Amygdala (tissue), 56 donors: ENCODE measurements around the gene MZT2A.
A peak's percentile ranks its signal among the peaks of the same experiment; 100 is the strongest.
"Not testable (repeated sequence)": the region's sequence is repeated elsewhere in the genome, so short reads cannot be mapped to it uniquely, and the experiment has no call there.

ENCODE experiments used
- DNase-seq, 56 donors: peaks; one replicate each; lab custom pipeline; 2025; lab: John Stamatoyannopoulos, UW

The MZT2A gene

DNA sequence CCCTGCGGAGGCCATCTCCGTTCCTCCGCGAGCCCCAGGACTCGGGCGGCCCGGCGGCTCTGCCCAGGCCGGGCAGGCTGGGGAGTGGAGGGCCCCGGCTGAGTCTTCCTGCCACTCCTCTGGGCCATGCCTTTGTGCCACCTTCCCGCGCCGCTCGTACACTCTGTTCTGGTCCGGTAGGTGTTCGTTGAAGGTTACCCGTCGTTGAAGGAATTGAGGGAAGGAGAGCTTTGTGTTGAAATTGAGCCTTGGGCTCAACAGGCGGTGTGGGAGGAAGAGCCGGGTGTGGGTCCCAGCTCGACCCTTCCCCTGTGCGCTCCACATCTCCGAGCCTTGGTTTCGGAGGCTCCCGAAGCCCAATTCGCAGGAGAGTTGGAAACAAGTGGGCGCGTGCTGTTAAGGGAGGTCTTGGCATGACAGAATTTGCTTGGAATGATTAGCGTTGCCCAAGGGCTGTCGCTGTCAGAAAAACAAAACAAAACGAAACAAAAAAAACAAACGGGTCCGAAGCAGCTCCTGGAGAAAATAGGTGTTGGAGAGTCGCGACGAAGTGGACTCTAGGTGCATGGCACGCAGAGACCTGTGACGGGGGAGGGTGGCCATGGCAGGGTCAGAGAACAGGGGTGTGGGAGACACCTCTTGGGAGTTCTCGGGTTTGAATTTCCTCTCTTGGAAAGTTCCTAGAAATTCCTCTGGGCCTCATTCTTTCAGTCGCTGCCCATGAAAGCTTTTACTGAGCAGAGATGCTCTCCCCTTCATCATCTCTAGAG is 1.2 kb upstream of the MZT2A start:
- DNase-seq, result peak in 2 of 56 donors; percentile 45 to 58

DNA sequence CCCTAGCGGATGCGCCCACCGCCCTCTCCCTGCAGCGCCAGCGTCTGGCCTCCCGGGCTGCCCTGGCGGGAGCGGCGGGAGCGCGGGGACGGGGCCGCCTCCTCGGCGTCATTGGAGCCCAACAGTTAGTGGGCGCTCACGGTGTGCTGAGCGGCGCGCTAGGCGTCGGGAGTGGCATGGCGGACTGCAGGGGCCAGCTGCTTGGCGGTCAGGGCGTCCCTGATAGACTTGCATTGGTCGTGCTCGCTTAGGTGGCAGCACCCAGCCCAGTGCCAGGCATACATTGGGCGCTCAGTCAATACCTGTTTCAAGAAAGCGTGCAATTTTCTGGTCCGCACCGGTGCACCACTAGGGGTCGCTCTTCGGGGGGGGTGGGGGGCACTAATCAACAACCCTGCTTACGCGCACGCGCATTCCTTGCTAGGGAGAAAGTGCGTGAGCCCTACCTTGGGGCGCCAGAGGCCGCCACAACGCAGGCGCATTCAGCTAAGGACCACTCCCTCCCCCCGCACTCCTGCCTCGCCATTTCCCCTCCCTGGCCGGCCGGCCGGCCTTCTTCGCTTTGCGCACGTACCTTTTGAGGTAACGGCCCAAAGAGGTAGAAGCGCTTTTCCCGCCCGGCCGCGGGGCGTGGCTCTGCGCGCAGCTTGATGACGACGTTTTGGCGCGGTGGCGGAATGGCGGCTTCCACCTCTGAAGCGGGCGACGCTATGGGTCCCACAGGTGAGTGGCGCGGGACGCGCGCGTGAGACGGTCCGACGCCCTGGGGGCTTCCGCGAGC is 411 bp upstream of the MZT2A start:
- peak; percentile 39 to 93 (median 78) for DNase-seq

DNA sequence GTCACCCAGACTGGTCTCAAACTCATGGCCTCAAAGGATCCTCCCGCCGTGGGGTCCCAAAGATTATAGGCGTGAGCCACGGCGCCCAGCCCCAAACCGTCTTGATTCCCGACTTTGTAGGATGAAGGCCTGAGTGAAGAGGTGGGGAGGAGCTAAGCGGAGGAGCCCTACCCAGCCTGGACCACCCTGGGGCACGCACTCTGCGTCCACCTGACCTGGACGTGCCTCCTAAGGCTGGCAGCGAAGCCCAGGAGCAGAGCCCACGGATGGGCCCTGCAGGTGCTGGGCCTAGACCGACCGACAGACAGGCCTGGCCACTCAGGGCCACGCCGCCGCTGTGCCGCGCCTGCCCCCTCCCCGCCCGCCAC is 744 bp downstream of the MZT2A start:
- peak in 3 of 56 donors; percentile 2 to 31 (median 20) for DNase-seq

DNA sequence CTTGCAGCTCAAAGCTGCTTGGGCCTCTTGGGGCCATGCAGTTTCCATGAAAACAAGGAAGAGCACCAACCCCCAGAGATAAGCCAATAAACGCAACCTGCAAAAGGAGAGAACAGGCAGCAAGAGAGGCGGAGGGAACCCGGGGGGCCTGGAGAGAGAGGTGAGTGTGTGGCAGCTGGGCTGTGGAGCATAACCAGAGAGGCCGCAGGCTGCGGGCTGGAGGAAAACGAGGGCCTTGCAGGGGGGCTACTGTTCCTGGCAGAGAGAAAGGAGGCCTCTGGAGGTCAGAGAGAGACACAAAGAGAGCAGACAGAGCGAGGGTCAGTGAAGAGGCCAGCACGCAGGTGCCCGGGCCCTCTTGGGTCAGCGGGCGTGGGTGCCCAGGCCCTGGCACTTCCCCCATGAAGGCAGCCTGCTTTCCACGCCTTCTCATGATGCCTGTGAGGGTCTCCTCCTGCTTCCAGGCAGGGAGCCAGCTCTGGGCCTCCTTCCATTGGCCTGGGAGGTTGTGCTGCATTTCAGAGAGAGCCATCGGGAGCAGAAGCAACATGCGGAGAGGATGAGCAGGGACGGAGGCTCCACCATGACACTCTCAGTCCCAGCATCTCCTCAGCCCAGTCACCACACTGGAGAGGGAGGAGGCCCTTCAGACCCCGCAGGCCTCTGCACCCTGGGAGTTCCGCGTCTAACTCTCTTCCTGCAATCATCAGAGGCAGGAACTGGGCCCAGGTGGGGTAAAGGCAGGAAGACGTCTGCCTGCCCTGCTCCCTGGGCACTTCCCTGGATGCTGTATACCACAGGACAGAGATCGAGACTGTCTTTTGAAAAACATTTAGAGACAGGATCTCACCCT is 1.4 kb downstream of the MZT2A start:
- DNase-seq, result peak in 13 of 56 donors; percentile 3 to 31 (median 13)

DNA sequence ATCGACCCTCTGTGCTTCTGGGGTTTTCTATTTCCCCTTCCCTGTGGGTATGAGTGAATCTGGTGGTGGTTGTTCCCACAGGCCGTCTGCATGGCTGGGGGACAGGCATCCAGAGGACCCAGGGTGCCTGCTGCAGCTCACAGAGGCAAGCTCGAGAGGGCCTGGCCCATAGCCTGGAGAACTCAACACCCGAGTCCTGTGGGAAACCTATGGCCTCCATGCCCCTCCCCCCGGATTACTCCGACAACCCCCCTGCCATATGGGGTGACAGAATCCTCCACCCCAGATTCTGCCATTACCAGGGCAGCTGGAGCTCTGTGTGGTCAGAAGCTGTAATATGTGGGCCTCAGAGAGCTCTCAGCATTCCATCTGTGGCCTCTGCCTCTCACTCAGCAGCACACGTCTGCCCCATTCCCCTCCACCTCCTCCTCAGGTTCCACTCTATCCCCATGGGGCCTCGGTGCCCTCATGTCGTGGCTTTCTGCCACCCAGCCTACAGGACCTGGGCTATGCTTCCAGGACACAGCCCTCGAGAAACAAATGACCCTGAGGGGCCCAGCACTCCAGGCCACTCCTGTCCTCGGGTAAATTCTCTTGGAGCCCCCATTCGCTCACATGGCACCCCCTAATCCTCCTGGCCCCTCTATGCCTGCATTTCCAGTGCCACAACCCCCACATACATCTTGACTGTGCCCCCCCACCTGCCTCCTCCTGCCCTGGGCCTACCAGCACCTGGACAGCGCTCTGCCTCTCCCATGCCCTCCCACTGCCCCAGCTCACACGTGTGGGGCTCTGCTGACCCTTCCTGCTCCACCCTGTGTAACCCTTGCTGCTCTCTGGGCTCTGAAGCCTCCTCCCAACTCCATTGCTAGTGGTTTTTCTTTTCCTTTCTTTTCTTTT is 3.6 kb downstream of the MZT2A start:
- no peak for DNase-seq

DNA sequence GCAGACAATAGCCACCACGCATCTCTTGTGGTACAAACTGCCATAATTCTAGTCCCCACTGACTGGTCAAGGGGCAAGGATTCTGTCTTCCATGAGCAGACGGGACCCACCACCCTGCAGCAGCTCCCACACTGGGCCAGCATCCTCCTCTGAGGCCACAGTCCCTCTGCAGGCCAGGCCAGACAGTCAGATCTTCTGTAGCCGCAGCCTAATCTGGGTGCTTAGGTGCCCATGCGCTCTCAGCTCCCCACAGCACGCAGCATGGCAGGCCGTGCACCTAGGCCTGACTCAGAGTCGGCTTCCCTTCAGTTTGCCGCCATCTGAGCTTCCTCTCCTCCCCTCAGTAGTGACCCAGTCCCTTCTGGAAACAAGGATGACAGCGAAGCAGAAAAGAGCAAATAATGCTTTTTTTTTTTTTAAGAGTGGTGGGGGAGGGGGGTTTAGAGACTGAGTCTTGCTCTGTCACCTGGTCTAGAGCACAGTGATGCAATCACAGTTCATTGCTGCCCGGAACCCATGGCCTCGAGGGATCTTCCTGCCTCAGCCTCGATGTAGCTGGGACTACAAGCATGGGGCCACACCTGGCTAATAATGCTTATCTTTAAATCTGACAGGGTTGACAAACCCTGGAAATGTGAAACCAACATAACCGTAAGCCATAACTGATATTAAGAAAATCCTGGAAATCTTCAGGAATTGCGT is 5.8 kb downstream of the MZT2A start:
- not testable (repeated sequence) for DNase-seq

DNA sequence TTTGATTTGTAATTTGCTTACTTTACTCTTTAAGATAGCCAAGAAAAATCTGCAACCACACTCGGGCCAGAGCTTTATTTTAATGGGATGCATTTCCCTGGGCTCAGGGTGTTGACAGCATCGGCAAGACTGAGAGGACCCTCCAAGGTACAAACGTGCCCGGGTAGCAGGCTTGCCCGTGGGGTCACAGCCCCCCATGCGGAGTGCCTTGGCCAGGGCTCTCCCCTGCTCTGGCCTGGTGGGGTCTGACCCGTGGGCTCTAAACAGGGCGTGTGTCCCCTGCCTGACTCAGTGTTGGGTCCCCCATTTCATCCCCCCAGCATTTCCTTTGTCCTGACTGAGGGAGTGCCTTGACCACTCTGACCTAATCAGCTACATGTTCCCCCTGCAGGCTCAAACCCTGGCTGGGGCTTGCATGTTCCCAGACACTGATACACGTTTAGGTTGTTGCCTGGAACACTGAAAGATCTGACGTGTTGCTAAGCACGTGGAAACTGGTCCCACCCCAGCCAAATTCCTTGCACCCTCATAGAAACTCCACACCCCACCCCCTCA is 7.2 kb downstream of the MZT2A start:
- not testable (repeated sequence) for DNase-seq

DNA sequence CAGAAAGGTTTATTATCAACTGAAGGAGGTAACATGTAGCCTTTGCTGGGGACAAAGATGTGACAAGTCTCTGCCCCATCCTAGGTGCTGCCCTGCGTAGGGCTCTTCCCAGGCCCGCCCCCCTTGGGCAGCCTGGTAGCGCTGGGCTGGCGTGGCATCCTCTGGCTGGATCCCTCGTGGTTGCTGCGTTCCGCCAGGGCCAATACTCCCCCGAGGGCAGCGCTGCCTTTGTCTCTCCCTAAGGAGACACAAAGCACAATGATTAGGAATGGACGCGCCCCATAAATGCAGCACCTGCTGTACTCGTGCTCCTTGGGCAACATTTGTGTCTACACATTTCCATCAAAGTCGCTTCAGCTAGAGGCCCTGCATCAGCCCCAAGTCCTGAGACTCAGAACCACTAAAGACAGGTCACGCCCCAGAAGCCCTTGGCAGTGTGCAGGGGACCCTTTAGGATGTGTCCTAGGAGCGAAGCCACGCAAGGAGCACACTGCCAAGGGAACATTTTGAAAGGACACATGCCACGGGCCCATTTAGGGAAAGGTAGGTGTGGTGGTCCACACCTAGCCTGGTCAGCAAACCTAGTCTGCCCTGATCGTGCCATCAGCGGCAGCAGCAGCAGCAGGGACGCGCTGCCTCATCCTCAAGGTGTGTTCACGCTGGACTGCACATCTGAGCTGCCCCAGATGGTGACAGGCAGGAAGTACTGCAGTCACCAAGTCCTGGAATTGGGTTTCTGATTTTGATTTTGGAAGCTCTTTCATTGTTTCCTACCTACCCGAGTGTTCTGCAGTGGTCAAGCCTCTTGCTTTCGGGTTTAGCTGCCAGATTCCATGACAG is 8.0 kb downstream of the MZT2A start:
- DNase-seq, result not testable (repeated sequence)

DNA sequence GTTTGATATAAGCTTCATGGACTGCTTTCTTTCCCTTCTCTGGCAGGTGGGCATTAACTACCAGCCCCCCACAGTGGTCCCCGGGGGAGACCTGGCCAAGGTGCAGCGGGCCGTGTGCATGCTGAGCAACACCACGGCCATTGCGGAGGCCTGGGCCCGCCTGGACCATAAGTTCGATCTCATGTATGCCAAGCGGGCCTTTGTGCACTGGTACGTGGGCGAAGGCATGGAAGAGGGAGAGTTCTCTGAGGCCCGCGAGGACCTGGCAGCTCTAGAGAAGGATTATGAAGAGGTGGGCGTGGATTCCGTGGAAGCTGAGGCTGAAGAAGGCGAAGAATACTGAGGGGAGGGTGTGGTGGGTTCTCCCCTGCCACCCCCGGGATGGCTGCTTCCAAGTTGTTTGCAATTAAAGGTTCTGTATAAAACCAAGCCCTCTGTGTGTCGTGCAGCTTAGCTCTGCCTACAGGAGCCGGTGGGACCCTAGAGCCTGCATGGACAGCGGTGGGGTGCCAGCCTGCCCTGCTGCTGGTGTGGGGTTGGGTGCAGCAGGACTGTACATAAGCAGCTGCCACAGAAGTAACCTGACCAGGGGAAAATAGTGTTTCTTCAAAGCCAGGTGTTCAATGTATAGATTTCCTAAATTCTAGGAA is 9.6 kb downstream of the MZT2A start:
- not testable (repeated sequence) for DNase-seq

DNA sequence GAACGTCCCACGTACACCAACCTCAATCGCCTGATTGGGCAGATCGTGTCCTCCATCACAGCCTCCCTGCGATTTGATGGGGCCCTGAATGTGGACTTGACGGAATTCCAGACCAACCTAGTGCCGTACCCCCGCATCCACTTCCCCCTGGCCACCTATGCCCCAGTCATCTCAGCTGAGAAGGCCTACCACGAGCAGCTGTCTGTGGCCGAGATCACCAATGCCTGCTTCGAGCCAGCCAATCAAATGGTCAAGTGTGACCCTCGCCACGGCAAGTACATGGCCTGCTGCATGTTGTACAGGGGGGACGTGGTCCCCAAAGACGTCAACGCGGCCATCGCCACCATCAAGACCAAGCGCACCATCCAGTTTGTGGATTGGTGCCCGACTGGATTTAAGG is 11.8 kb downstream of the MZT2A start:
- not testable (repeated sequence) for DNase-seq

DNA sequence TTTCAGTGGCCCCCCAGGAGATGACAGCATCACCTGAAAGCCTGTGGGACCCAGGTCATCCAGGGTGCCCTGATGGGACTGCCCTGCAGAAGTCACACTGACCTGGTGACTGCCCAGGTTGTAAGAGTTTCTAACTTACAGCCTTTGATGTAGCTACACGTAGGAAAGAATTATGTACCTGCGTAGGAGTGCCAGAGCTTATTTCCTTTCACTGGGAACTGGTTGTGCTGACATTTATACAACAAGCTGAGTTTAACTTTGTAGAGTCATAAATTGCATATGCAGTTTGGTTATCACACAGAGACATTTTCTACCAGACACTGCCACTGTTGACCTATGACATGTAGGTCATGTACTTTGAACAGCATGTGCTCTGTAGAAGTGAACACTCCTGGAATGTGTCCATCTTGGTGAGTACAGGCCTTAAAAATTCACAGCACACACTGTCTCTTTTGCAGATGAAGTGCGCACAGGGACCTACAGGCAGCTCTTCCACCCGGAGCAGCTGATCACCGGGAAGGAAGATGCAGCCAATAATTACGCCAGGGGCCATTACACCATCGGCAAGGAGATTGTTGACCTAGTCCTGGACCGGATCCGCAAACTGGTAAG is 13.2 kb downstream of the MZT2A start:
- not testable (repeated sequence) for DNase-seq

DNA sequence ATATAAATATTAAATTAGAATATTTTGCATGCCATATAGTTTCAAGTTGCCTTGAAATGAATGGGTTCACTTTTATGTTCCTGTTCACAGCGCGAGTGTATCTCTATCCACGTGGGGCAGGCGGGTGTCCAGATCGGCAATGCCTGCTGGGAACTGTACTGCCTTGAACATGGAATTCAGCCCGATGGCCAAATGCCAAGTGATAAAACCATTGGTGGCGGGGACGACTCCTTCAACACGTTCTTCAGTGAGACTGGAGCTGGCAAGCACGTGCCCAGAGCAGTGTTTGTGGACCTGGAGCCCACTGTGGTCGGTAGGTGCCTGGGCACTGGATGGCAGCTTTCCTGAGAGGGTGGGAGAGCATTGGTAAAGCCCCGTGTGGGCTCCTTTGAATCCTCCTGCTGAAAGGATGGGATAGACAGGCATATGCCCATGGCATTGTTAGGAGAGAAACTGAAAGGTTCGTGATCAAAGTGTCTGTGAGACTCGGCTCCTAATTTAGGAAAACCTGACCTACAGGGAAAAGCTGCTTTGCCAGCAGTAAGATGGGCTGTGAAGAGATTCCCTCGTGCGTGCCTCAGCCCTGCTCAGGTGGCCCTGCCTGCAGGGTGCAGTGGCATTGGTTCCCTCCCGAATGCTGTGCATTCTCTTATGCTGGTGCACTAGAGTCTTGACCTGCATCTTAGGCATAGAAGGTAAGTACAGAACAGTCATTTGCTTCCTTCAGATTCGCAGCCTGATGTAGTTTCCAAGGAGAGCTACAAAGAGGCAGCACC is 13.9 kb downstream of the MZT2A start:
- DNase-seq, result not testable (repeated sequence)

DNA sequence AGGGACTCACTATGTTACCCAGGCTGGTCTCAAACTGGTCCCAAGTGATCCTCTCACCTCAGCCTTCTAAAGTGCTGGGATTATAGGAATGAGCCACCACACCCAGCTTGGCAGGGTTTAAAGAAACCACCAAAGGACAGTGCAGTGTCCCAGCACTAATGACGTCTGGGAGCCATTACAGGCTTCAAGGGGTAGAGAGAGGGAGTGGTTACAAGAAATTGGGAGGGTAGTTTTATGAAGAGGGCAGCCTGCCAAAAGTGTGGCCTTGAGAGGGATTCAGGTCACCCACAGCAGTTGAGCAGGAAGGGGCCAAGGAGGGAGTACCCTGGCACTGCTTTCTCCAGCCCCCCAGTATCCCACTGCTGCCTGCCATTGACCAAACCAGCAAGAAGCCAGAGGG is 15.0 kb downstream of the MZT2A start:
- DNase-seq, result not testable (repeated sequence)

DNA sequence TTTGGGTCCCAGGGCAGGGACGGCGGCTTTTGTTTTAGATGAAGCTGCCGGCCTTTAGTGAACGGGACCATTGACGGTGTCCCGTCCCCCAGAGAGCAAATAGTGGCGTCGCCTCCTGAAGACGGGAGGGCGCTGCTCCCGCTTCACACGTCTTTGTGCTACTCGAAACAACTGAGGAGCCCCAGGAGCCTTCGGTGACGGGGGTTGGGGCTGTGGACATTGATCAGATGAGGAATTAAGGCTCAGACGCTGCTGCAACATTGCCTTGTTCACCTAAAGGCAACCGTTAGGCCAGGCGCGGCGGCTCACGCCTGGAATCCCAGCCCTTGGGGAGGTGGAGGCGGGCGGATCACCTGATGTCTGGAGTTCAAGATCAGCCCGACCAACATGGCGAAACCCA is 15.8 kb downstream of the MZT2A start:
- DNase-seq, result not testable (repeated sequence)

DNA sequence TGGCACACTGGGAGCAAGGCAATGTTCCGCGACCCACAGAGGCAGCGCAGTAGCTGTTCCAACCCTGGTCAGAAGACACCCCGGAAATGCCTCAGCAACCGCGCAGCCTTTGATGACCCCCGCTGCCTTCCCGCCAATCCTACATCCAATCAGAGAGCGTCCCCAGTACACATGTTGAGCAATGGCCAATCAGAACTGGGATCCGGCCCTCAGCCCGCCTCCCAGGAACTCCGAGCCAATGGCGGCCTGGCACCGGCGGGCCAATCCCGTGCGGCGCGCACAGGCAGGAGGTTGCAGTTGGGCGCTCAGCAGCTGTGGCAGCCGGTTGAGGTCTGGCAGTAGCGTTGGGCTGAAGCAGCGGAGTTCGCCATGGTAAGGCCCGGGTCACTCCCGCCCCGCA is 16.4 kb downstream of the MZT2A start, which contains the start of gene TUBA3D:
TSS of gene TUBA3D (plus strand) at position 289 of the 400 bp plus-strand sequence. CDS start at position 370, 81 bp downstream.
- DNase-seq, result no peak

DNA sequence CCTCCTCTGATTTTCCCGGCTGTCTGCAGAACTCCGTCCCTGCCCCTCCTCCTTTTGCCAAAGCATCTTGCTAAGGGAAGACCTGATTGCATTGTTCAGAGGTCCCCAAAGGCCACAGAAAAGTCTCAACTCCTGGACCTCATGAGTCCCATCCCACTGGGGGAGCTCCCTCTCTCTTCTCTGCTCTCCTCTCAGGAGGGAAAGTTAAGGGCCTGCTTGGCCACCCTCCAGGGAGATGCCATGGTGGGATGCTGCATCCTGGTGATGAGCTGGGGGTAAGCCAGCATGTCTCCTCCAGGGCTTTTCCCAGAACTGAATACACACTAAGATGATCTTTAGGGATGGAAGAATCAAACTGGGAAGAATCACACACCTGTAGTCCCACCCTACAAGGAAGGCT is 18.9 kb downstream of the MZT2A start:
- not testable (repeated sequence) for DNase-seq
